GM12892 (cell line): ENCODE measurements around the gene ANKLE1.

Experiments
- DNase-seq: peaks from one replicate; pipeline ENCODE4 v3.0.0; 2011; ENCODE audit not compliant: insufficient read length
- FAIRE-seq: peaks from 2 replicates; lab custom pipeline; 2011; peaks lifted over from hg19 to GRCh38; lab: Jason Lieb, UNC
- POLR2A ChIP-seq: IDR thresholded peaks from 2 replicates; pipeline ENCODE4 v1.6.1; 2011; ENCODE audit warnings: low read depth, low read length, control low read depth
- POLR2AphosphoS5 ChIP-seq: IDR thresholded peaks from 2 replicates; pipeline ENCODE4 v1.6.1; 2011; ENCODE audit warnings: low read depth, low read length, control low read depth
- TAF1 ChIP-seq: IDR thresholded peaks from 2 replicates; pipeline ENCODE4 v1.6.1; 2011; ENCODE audit warnings: low read depth, mild to moderate bottlenecking, control low read depth, low read length, borderline replicate concordance

The ANKLE1 gene

DNA sequence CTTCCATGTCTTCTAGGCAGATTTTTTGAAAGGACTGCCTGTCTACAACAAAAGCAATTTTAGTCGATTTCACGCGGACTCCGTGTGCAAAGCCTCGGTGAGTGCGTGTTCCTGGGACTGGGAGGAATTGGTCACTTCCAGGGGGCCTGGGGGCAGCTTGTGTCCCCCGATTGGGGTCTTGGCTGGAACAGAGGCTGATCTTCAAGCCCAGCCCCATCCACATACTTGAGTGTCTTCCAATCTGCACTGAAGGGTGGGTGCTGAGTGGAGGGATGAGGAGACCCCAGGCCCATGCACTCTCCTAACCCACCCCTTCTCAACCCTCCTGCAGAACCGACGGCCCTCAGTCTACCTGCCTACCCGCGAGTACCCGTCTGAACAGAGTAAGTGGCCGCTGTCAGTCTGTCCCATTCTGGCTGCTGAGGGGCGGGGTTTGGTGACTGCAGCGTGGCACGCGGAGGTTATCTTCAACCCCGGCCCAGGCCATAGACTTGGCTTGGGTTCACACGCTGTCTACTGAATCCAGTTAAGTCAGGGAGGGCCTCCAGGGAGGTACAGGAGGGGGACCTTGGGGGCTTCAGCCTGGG is 32.4 kb downstream of the ANKLE1 start:
- DNase-seq (no peak), FAIRE-seq (no peak)
- TF ChIP-seq POLR2AphosphoS5, result no peak

DNA sequence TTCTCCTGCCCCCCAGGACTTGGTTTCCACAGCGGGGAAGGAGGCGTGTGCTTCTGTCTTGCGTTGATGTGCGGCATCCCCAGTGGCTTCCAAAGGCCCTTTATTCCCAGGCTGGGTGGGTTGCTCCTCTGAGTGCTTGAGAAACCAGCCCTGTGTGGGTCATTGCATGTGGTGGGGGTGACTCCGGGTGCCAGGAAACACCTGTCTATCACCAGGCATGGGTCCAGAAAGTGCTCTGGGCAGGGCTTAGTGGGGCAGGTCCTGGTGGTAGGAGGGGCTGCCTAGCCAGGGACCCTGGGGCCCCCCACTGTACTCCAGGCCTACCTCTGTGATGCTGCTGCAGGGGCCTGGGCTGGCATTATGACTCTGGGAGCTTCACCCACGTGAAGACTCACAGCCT is 37.3 kb downstream of the ANKLE1 start:
- DNase-seq, result no peak
- no peak for FAIRE-seq
- no peak for TF ChIP-seq POLR2A
- no peak for TF ChIP-seq TAF1
- TF ChIP-seq POLR2AphosphoS5, result no peak

DNA sequence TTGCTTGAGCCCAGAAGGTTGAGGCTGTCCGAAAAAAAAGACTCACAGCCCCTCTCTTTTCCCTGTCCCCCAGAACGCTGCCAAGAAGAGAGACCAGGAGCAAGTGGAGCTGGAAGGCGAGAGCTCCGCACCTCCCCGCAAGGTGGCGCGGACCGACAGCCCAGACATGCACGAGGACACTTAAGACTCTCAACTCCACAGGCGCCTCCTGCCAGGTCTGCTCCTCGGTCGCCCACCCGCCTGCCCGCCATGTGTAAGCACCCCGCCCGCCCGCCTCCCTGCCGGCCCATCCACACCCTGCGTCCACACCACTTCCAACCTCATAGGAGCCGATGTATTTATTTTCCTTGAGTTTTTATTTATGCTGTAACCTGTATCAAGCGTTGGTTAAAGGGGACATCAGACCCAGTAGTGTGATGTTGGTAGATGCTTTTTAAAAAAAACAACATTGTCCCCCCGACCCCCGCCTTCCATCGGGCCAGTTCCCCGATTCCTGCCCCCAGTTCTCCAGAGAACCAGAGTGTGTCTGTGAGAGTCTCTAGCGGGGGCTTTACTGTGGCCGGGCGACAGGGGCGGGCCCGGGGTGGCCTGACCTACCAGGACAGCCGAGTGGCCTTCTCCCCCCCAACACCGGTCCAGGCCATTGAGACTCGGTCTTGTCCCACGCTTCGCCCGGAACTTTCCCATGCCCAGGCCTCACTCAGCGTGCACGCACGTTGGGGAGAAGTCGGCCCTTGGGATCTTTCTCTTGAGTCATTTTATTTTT is 38.0 kb downstream of the ANKLE1 start:
- TF ChIP-seq POLR2A (no peak), POLR2AphosphoS5 (no peak), TAF1 (no peak)
- FAIRE-seq, result no peak
- DNase-seq, result no peak

DNA sequence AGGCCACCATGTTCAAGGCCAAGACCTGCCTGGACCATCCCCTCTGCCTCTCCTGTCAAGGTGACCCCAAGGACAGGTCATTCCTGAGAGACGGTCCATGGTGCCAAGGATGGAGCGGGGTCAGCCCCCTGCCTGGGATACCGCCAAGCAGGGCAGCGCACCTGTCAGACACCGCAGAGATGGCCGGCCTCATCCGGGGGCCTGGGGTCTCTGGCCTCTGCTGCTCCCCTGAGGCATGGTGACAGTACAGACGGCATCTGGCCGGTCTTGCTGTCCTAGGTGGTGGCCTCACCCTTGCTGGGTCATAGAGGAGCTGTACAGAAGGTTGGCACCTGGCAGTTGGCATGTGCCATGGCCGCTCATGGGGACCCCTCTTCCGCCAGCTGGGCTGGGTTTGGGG is 38.7 kb downstream of the ANKLE1 start:
- DNase-seq (no peak), FAIRE-seq (no peak)
- no peak for TF ChIP-seq POLR2AphosphoS5
- no peak for TF ChIP-seq POLR2A
- no peak for TF ChIP-seq TAF1

DNA sequence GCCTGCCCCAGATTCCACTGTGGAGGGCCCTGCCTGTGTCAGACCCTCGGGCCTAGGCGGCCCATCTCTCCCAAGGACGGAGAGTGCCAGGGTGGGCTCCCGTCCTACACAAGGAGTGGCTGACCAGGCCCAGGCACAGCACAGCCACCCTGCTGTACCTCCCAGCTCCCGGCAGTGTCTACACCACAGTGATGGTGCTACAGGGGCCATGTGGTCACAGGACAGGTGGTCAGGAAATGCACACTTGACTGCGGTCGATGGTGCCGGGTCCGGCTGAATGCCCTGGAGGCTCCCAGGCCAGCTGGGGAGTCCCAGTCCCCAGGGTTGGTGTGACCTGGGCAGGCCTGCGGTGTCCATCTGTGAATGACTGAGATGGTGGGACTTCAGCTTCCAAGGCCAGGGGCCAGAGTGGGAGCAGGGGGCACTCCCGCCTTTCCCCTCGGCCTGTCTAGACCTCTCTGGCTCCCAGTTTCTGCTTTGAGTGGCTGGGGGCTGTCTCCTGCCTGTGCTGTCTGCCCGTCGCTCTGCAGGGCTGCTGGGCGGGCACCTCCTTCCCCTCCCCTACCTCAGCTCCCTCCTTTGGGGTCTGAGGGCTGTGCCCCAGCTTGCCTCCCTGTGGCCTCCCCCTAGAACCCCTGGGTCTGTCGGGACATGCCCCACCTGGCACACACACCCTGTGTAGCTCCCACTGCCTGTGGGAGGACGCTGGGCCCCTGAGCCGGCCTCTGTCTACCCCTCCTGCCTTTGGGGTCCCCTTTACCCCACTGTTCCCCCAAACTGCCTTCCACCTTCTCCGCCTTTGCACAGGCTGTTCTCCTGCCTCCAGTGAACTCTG is 40.2 kb downstream of the ANKLE1 start:
- TF ChIP-seq TAF1 (no peak), POLR2AphosphoS5 (peak; percentile 56; the same call in 1 of the 2 replicates), POLR2A (peak; percentile 28; the same call in 1 of the 2 replicates)
- DNase-seq (no peak), FAIRE-seq (no peak)

DNA sequence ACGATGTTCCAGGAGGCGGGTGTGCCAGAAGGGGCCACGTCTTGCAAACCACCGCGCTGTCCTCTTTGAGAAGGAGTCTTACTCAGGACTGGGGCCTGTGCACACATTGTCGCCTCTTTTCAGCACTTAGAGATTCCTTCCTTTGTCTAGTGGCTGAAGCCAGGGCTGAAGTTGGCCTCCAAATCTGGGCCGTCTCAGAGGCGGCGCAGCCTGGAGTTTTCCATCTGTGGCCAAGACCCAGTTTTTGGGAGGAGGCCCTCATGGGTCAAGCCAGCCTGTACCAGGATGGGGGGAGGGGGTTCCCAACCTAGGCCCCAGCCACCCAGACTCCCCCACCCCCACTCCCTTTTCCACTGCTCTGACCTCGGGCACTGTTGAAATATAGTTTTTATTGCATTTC is 41.2 kb downstream of the ANKLE1 start:
- no peak for DNase-seq
- TF ChIP-seq POLR2AphosphoS5 (no peak), POLR2A (no peak), TAF1 (no peak)
- no peak for FAIRE-seq

DNA sequence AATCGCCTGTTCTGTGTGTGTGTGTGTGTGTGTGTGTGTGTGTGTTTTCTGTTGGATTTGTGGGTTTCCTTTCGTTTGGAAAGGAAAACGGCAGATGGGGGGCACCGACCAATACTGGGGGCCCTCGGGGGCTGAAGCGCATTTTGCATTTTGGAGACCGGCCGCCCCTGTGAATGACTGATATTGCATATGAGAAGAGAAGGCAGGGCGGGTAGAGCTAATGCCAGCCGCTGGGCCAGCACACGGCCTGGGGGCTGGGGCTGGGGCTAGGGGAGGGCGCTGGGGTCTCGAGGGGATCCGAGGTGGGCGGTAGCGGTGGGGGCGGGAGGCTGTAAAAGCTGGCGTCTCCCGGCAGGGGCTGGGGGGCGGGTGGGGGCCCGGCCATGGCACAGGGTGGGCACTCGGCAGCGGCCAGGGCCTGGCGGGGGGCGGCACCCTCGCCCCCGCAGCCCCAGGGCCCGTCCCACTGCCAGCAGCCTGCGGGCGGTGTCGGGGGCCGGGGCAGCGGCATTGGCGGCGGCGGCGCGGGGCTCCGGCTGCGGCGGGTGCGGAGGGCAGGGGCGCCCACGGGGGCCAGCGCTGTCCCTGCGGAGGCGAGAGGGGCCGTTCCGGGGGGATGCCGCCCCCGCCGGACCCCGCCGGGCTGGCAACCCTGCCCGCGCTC is 41.7 kb downstream of the ANKLE1 start:
- FAIRE-seq (no peak), DNase-seq (no peak)
- TF ChIP-seq TAF1, result no peak
- TF ChIP-seq POLR2A, result no peak
- no peak for TF ChIP-seq POLR2AphosphoS5

DNA sequence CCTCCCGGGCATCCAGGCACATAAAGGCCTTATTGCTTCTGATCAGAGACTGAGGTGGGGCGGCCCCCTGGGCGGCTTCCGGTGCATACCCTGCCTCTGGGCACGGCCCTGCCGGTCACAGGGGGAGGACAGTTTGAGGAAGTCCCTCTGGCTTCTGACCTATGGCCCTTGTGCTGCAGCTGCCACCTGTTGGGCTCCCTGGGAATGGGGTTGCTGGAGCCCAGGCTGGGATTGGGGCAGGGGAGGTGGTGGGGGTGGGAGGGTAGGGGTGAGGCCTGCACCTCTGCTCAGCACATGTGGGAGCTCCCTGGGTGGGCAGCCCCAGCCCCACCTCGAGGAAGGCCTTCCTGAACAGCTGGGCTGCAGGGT is 42.2 kb downstream of the ANKLE1 start:
- TF ChIP-seq POLR2AphosphoS5, result no peak
- no peak for TF ChIP-seq TAF1
- TF ChIP-seq POLR2A, result no peak
- FAIRE-seq, result no peak
- no peak for DNase-seq

DNA sequence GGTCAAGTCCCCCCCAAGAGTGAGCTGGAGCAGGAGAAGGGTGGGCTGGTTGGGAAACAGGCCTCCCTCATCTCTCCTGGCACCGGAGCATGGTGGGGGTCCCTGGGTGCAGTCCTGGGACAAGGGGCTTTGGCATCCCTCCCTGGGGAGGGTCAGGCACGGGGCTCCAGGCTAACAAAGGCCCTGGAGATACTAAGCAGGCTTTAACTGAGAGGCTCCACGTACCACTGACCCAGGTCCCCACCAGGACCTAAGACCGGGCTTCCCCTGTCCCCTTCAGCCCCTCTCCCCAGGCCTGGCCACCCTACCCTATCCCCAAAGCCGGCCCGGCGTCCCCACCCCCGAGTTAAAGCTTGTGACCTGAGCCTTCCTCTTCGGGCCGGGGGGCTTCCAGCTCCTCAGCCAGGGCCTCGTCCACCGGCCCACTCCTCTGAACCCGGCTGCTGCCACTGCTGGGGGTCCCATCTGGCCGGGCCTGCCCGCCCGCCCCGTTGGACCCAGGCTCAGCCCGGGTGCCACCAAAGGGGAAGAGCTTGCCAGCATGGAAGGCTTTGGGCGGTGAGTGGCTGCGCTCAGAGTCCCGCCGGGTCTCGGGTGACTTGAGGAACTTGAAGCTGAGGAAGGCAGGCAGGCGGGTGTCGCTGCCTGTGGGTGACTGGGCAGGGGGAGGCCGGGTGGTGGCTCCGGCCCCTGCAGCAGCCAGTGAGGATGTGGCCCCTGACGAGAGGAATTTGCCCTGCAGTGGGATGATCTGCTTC is 42.8 kb downstream of the ANKLE1 start:
- no peak for FAIRE-seq
- TF ChIP-seq POLR2AphosphoS5 (no peak), TAF1 (no peak), POLR2A (no peak)

DNA sequence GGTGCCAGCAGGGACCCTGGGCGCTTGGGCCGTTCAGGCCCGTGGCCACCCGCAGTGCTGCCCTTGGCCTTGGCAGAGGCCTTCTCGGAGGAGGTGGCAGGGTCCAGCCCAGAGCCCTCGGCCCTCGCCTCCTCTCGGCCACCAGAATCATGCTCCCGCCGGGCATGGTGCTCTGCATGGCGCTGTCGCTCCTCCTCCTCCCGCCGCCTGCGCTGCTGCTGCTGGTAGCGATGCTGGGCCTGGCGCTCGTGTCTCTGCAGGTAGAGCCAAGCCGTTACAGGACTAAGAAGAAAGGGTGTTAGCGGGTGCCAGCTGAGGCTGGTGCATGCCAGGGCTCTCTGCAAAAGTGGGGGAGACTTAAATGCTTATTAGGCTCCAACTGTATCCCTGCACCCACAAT is 43.4 kb downstream of the ANKLE1 start:
- no peak for FAIRE-seq
- DNase-seq, result no peak
- TF ChIP-seq TAF1, result no peak
- no peak for TF ChIP-seq POLR2A
- no peak for TF ChIP-seq POLR2AphosphoS5

More for the DNA sequence above, 42.8 kb downstream of the ANKLE1 start:
- DNase-seq, result no peak
